ENCODE data around the gene HPF1.

HPF1 gene

DNA sequence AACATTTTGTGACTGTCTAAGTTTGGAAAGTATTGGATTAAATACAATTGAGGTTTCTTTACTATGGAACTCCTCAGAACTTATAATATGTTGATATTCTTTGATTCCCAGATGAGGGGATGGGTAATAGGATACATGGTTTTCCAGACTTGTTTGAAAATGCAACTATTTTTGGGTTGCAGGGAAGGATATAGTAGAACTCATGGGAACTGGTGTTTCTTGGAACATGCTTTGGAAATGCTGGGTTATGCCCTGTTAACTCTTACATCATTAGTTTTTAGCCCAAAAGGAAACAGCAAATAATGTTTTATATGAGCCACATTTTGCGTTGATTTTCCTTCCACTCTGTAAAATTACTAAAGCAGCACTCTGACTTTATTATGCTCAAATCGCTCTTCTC, 41.9 kb downstream of the HPF1 start:
- H3K4me3 ChIP-seq (replicated peaks; ENCODE audit: low read depth, low read length), result no peak overlapping the region
- no peak for DNase-seq (ENCODE audit: extremely low read depth, insufficient read length)
- H3K36me3 ChIP-seq (ENCODE audit: control insufficient read depth, insufficient read depth, low read length), result peaks cover 2% of the 10 kb centered on the region
- TF ChIP-seq, protein P1, sequence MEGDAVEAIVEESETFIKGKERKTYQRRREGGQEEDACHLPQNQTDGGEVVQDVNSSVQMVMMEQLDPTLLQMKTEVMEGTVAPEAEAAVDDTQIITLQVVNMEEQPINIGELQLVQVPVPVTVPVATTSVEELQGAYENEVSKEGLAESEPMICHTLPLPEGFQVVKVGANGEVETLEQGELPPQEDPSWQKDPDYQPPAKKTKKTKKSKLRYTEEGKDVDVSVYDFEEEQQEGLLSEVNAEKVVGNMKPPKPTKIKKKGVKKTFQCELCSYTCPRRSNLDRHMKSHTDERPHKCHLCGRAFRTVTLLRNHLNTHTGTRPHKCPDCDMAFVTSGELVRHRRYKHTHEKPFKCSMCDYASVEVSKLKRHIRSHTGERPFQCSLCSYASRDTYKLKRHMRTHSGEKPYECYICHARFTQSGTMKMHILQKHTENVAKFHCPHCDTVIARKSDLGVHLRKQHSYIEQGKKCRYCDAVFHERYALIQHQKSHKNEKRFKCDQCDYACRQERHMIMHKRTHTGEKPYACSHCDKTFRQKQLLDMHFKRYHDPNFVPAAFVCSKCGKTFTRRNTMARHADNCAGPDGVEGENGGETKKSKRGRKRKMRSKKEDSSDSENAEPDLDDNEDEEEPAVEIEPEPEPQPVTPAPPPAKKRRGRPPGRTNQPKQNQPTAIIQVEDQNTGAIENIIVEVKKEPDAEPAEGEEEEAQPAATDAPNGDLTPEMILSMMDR (IDR thresholded peaks at IDR 0.05; ENCODE audit: insufficient read depth, low read length, poor library complexity, severe bottlenecking), result no peak
- no peaks in the 10 kb centered on the region for H3K27me3 ChIP-seq (replicated peaks; ENCODE audit: control insufficient read depth, insufficient read depth, low read length)

DNA sequence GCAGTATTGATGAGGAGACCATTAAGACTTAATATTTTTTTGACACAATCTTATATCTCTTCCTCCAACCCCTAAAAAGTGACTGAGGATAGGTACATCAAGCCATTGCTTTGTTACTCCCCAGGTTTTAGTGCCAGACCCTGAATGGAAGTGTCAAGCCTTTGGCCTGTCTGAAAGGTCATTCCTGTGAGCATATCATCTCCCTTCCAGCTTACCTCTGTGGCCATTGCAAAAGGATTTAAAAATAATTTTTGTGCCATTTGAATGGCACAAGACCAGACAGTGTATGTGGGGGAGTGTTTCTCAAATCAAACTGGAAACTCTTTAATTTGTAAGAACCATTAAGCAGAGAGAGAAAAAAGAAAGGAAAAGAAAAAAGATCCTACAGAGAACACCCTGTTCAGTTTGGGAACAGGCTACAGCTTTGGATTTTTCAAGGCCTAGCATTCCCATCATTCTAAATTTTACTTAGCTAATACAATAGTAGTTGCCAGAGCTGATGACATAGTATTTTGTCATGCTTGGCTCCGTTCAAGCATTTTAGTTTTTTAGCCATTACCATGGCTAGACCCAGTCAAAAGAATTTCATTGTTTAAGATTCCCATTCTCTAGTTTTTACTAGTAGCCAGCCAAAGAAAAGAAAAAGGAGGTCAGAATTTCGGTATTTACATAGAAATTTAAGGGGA, 49.6 kb downstream of the HPF1 start:
- H3K4me3 ChIP-seq (replicated peaks; ENCODE audit: low read depth, low read length), result no peak overlapping the region
- TF ChIP-seq, protein P1 (IDR thresholded peaks at IDR 0.05; ENCODE audit: insufficient read depth, low read length, poor library complexity, severe bottlenecking), result no peak
- DNase-seq (ENCODE audit: extremely low read depth, insufficient read length), result no peak
- peaks cover 1% of the 10 kb centered on the region for H3K36me3 ChIP-seq (ENCODE audit: control insufficient read depth, insufficient read depth, low read length)
- no peaks in the 10 kb centered on the region for H3K27me3 ChIP-seq (replicated peaks; ENCODE audit: control insufficient read depth, insufficient read depth, low read length)

DNA sequence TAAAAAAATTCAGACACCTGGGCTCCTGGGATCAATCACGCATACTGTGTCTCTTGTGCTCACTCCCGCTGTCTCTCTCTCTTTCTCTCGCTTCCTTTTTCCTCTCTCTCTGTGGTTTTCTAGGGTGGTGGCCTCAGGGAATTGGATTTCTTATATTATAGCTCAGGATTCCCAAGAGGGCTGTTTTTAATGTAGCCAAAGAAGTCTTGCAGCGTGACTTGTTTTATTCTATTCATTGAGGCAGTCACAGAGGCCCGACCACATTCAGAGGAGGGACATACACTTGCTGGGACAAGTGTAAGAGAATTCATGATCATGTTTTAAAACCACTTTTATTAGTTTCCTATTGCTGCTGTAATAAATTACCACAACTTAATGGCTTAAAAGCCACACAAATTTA, 59.4 kb downstream of the HPF1 start:
- H3K27me3 ChIP-seq (replicated peaks; ENCODE audit: control insufficient read depth, insufficient read depth, low read length), result no peaks in the 10 kb centered on the region
- TF ChIP-seq, protein P1 (IDR thresholded peaks at IDR 0.05; ENCODE audit: insufficient read depth, low read length, poor library complexity, severe bottlenecking), result no peak
- no peak overlapping the region for H3K4me3 ChIP-seq (replicated peaks; ENCODE audit: low read depth, low read length)
- peaks cover 2% of the 10 kb centered on the region for H3K36me3 ChIP-seq (ENCODE audit: control insufficient read depth, insufficient read depth, low read length)
- no peak for DNase-seq (ENCODE audit: extremely low read depth, insufficient read length)

DNA sequence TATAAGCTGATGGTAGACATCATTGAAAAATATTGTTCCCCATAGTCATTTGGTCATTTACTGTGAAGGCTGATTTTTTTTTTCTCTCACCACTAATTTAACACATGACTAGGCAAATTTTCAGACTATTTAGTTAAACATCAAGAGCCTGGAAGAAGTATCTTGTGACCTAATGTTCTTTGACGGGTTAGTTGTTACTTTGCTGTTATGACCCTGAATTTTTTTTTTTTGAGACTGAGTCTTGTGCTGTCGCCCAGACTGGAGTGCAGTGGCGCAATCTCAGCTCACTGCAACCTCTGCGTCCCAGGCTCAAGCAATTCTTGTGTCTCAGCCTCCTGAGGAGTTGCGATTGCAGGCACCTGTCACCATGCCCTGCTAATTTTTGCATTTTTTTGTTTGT, 67.0 kb downstream of the HPF1 start:
- no peaks in the 10 kb centered on the region for H3K27me3 ChIP-seq (replicated peaks; ENCODE audit: control insufficient read depth, insufficient read depth, low read length)
- TF ChIP-seq, protein P1 (IDR thresholded peaks at IDR 0.05; ENCODE audit: insufficient read depth, low read length, poor library complexity, severe bottlenecking), result no peak
- no peak overlapping the region for H3K4me3 ChIP-seq (replicated peaks; ENCODE audit: low read depth, low read length)
- no peak for DNase-seq (ENCODE audit: extremely low read depth, insufficient read length)
- H3K36me3 ChIP-seq (ENCODE audit: control insufficient read depth, insufficient read depth, low read length), result peaks cover 2% of the 10 kb centered on the region; the same call in 1 of the 2 replicates

DNA sequence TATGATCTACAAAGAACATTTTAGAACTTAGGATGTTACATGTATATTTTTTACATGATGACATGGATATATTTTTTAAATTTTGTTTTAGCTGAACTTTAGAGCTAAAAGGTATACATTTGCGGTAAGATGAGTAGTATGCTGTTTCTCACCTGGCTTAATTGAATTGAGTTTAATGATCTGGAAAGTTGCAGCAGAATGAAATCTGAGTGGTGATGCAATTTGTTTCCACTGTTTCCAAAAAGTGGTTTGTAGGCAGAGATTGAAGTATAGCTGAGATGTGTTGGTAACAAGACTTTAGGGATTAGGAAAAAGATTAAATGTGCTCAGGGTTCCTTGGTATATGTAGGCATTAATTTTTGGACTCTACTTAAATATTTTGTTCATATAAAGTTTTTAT, 68.1 kb downstream of the HPF1 start:
- Histone ChIP-seq H3K36me3 (ENCODE audit: control insufficient read depth, insufficient read depth, low read length) (peaks cover 2% of the 10 kb centered on the region; the same call in 1 of the 2 replicates), H3K4me3 (replicated peaks; ENCODE audit: low read depth, low read length) (no peak overlapping the region), H3K27me3 (replicated peaks; ENCODE audit: control insufficient read depth, insufficient read depth, low read length) (no peaks in the 10 kb centered on the region)
- TF ChIP-seq, protein P1 (IDR thresholded peaks at IDR 0.05; ENCODE audit: insufficient read depth, low read length, poor library complexity, severe bottlenecking), result no peak
- no peak for DNase-seq (ENCODE audit: extremely low read depth, insufficient read length)

All from GM06990 (cell line).